CD4-positive, CD25-positive, alpha-beta regulatory T cell (primary cell): Measurements from ENCODE around the gene UBLCP1. TPM values are rescaled to one million over a fixed set of nuclear protein-coding genes. Genes with fewer than 3 reads are reported as not detected.

Source experiments
- ATAC-seq, 2 donors: fragments of 150-1000 bp; cut with Tn5 transposase; one replicate each; pipeline ENCODE4 v1.10.0; 2021; ENCODE audit warnings: low read depth in 2 of 2, moderate number of reproducible peaks in 2 of 2, moderate library complexity in 1 of 2
- DNase-seq, 3 donors: peaks; one replicate each; pipeline versions ENCODE4 v3.0.0 to v3.0.0-alpha.2; 2012 to 2022; ENCODE audit warnings: mixed read lengths in 1 of 3
- H3K27ac ChIP-seq: one replicate; pipeline ENCODE4 v1.7.0; 2013; ENCODE audit warnings: mild to moderate bottlenecking, low read length; ENCODE audit not compliant: insufficient read depth, poor library complexity, severe bottlenecking
- H3K27me3 ChIP-seq: one replicate; pipeline ENCODE4 v1.7.0; 2013; ENCODE audit warnings: low read length; ENCODE audit not compliant: control insufficient read depth, insufficient read depth
- H3K36me3 ChIP-seq: one replicate; pipeline ENCODE4 v1.7.0; 2013; ENCODE audit warnings: mild to moderate bottlenecking, low read length, moderate library complexity; ENCODE audit not compliant: control insufficient read depth, insufficient read depth
- H3K4me1 ChIP-seq: 2 replicates; pipeline ENCODE4 v1.7.0; 2013; ENCODE audit warnings: mild to moderate bottlenecking, low read length; ENCODE audit not compliant: insufficient read depth, control insufficient read depth, poor library complexity, severe bottlenecking
- H3K4me3 ChIP-seq: one replicate; pipeline ENCODE4 v1.7.0; 2013; ENCODE audit warnings: low read depth, mild to moderate bottlenecking, low read length, moderate library complexity
- H3K9me3 ChIP-seq, 2 experiments: 1 replicate in 1 of 2; 2 replicates in 1 of 2; pipeline ENCODE4 v1.7.0; 2013; ENCODE audit warnings: low read length in 2 of 2, mild to moderate bottlenecking in 1 of 2, moderate library complexity in 1 of 2; ENCODE audit not compliant: control insufficient read depth in 2 of 2
- H3K27ac Mint-ChIP-seq, 3 donors: one replicate each; pipeline ENCODE4 v1.8.0; 2020 to 2022; ENCODE audit warnings: mild to moderate bottlenecking in 3 of 3, mixed read lengths in 3 of 3, moderate library complexity in 2 of 3
- H3K27me3 Mint-ChIP-seq: one replicate; pipeline ENCODE4 v1.8.0; 2022; ENCODE audit warnings: mild to moderate bottlenecking, mixed read lengths
- H3K36me3 Mint-ChIP-seq: one replicate; pipeline ENCODE4 v1.8.0; 2020; ENCODE audit warnings: mixed read lengths
- H3K4me1 Mint-ChIP-seq, 4 donors: one replicate each; pipeline ENCODE4 v1.8.0; 2020 to 2022; ENCODE audit warnings: mixed read lengths in 4 of 4, mild to moderate bottlenecking in 1 of 4
- H3K4me3 Mint-ChIP-seq, 4 donors: one replicate each; pipeline ENCODE4 v1.8.0; 2020 to 2022; ENCODE audit warnings: mild to moderate bottlenecking in 4 of 4, mixed read lengths in 4 of 4, moderate library complexity in 3 of 4
- H3K9me3 Mint-ChIP-seq, 7 donors: one replicate each; pipeline ENCODE4 v1.8.0; 2020 to 2022; ENCODE audit warnings: mixed read lengths in 7 of 7, mild to moderate bottlenecking in 3 of 7, moderate library complexity in 2 of 7
- polyA plus RNA-seq, 4 donors: library from polyadenylated mRNA; unstranded; fragments of 300-500 nt; fragmentation: Illumina TruSeq; gene quantifications; one replicate each; pipeline ENCODE4 v1.2.3, GENCODE V29; 2021
- total RNA-seq: library from RNA; stranded (reverse); gene quantifications from one replicate; pipeline ENCODE4 v1.2.3, GENCODE V29; 2022

UBLCP1 gene, protein sequence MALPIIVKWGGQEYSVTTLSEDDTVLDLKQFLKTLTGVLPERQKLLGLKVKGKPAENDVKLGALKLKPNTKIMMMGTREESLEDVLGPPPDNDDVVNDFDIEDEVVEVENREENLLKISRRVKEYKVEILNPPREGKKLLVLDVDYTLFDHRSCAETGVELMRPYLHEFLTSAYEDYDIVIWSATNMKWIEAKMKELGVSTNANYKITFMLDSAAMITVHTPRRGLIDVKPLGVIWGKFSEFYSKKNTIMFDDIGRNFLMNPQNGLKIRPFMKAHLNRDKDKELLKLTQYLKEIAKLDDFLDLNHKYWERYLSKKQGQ
- 20.5 TPM for total RNA-seq
- 10 to 100 TPM; 52.8 to 66.1 (median 60.2) TPM for polyA plus RNA-seq

DNA sequence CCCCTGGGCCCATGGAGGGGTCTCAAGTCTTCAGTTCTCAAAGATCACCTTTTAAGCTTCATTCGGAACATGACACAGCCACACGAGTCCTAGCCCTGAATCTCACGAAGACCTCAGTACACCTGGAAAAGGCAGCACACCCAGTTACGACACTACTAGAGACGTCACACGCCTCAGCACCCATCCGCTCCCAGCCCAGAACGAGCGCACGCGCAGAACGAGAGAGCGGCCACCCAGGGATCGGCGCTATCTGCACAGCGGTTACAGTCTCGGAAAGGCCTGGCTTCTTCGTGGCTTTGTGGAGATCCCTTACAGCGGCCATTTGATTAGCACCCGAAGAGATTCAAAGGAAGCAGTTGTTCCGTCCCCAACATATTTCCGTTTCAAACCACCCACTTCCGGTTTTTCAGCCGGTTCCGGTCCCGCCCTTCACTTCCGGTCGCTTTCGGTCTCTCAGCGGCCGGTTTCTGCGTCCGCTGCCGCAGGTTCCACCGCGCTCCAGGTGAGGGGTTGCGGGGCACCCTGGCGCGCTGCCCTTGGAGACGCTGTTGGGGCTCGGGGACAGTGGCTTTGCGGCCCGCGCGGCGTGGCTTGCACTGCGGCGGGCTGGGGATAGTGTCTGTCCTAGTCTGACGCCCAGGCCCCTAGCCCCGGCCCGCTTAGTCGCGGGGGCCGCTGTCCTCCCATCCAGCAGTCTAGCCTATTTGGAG, at the start of gene UBLCP1:
TSS of gene UBLCP1 (plus strand) at position 432 of the 710 bp plus-strand sequence. CDS start 5,626 bp downstream, outside the sequence.
- H3K4me1 Mint-ChIP-seq, result peaks cover 24 to 56% (median 39%) of the 10 kb centered on the region in 4 donors

DNA sequence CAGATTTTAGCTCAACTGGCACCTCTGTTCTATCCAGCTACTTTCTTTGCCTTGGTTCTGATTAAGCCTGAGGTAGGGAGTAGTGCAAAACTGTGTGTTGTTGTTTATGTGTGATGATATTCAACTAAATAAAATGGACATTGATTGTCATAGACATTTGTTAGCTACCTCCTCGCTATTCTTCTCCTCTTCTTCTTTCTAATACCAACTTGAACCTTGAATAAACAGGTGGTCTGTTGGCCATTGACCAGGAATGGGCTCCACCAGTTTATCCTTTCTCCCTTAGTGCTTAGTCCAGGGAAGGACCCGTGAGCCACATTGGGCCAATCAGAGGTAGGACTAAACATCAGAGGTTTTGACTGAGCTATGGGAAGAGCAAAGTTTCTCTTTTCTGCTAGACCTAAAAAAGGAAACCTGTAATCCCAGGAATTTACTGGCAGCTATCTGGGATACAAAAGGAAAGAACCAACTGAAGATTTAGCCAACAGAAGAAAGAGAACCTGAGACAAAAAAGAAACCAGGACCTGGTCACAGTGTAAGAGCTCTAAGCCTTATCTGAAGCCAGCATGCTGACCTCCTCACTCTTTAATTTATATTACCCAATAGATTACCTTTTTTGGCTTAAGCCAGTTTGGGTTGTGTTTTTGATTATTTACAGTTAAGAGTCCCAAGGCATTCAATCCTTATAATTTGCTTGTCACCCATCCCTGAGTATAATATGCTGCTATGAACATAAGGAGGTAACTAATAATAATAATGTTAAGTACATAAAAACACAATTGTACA, 48.4 kb upstream of the UBLCP1 start:
- no peaks in the 10 kb centered on the region for H3K27me3 ChIP-seq
- ATAC-seq (no peak), DNase-seq (no peak)
- H3K4me1 ChIP-seq, result peaks cover 9% of the 10 kb centered on the region
- no peak overlapping the region for H3K4me3 ChIP-seq
- no peak overlapping the region for H3K27ac ChIP-seq
- Mint-ChIP-seq H3K27me3 (peaks cover 4% of the 10 kb centered on the region), H3K27ac (no peak overlapping the region), H3K9me3 (no peaks in the 10 kb centered on the region), H3K4me1 (peaks cover 0 to 14% (median 9%) of the 10 kb centered on the region in 4 donors), H3K36me3 (no peaks in the 10 kb centered on the region), H3K4me3 (no peak overlapping the region)
- no peaks in the 10 kb centered on the region for H3K36me3 ChIP-seq
- no peaks in the 10 kb centered on the region for H3K9me3 ChIP-seq

More for the DNA sequence above, at the start of gene UBLCP1:
- peak; percentile 72 to 92 (median 84) for DNase-seq
- Histone ChIP-seq H3K4me1 (peaks cover 24% of the 10 kb centered on the region), H3K9me3 (peaks cover 0 to 8% of the 10 kb centered on the region in 2 experiments), H3K27me3 (no peaks in the 10 kb centered on the region), H3K27ac (peak within 1 kb of the TSS; percentile 92), H3K4me3 (peak within 1 kb of the TSS; percentile 93), H3K36me3 (peaks cover 13% of the 10 kb centered on the region)
- peak; percentile 82 to 83 for ATAC-seq
- H3K36me3 Mint-ChIP-seq, result peaks cover 27% of the 10 kb centered on the region
- H3K27ac Mint-ChIP-seq, result peak within 1 kb of the TSS; percentile 99 to 100 (median 100)
- H3K4me3 Mint-ChIP-seq, result peak within 1 kb of the TSS; percentile 88 to 99 (median 97)
- H3K27me3 Mint-ChIP-seq, result peaks cover 14% of the 10 kb centered on the region
- H3K9me3 Mint-ChIP-seq, result peaks cover 0 to 6% (median 4%) of the 10 kb centered on the region in 7 donors

DNA sequence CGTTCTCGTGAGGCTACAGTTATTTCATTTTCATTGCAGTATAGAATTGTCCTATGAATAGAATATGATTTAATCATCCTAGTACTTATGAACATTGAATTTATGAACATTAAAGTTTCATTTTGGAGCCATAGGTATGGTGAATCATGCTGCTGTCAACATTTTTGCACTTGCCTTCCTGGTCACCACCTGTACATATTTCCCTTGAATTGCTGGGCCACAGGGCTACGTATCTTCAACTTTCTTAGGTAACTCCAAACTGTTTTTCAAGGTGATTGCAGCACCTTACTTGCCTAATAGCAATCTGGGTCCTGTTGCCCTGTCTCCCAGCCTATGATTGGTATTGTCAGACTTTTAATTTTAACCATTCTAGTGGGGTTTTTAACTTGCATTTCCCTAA, 47.2 kb upstream of the UBLCP1 start:
- Histone ChIP-seq H3K27me3 (no peaks in the 10 kb centered on the region), H3K4me1 (no peaks in the 10 kb centered on the region), H3K9me3 (no peaks in the 10 kb centered on the region), H3K27ac (no peak overlapping the region), H3K4me3 (no peak overlapping the region), H3K36me3 (no peaks in the 10 kb centered on the region)
- no peak overlapping the region for H3K27ac Mint-ChIP-seq
- ATAC-seq (no peak), DNase-seq (no peak)
- H3K27me3 Mint-ChIP-seq, result peaks cover 4% of the 10 kb centered on the region
- peaks cover 0 to 3% (median 0%) of the 10 kb centered on the region in 4 donors for H3K4me1 Mint-ChIP-seq
- no peak overlapping the region for H3K4me3 Mint-ChIP-seq
- H3K9me3 Mint-ChIP-seq, result no peaks in the 10 kb centered on the region
- H3K36me3 Mint-ChIP-seq, result no peaks in the 10 kb centered on the region

DNA sequence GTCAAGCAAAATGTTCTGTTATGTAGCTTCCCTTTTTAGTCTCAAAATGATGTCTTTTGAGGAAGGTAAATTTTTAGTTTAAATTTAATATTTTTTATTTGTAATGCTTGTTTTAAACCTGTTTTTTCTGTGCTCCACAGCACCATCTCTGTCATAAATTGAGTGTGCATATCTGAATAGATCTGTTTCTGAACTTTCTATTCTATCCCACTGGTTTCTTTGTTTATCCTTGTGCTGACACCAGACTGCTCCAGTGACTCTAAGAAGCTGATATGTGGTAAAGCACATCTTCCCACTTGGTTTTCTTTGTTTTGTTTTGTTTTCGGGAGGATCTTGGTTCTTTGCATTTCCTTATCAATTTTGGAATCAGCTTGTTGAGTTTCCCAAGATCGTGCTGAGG, 46.6 kb upstream of the UBLCP1 start:
- Histone ChIP-seq H3K4me1 (no peaks in the 10 kb centered on the region), H3K27me3 (no peaks in the 10 kb centered on the region), H3K27ac (no peak overlapping the region), H3K9me3 (no peaks in the 10 kb centered on the region), H3K4me3 (no peak overlapping the region), H3K36me3 (no peaks in the 10 kb centered on the region)
- no peak overlapping the region for H3K4me3 Mint-ChIP-seq
- DNase-seq, result no peak
- no peaks in the 10 kb centered on the region for H3K36me3 Mint-ChIP-seq
- H3K4me1 Mint-ChIP-seq, result peaks cover 0 to 3% (median 0%) of the 10 kb centered on the region in 4 donors
- ATAC-seq, result no peak
- H3K9me3 Mint-ChIP-seq, result no peaks in the 10 kb centered on the region
- H3K27ac Mint-ChIP-seq, result no peak overlapping the region
- H3K27me3 Mint-ChIP-seq, result peaks cover 4% of the 10 kb centered on the region

DNA sequence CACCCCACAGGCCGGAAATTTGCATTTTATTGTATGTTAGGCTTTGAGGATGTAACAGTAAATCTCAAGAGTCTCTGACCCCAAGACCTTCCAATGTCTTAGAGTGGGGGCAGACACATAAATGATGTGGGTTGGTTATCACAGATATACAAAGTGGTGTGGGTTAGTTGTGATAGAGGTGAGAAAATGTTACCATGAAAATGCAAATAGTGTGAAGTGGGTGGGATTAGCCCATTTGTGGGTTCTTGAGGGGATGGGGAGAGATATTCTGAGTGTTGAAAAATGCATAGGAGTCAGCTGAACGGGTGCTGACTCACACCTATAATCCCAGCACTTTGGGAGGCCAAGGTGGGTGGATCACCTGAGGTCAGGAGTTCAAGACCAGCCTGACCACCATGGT, 45.9 kb upstream of the UBLCP1 start:
- Mint-ChIP-seq H3K4me3 (no peak overlapping the region), H3K27ac (no peak overlapping the region), H3K4me1 (no peaks in the 10 kb centered on the region), H3K36me3 (no peaks in the 10 kb centered on the region), H3K27me3 (peaks cover 4% of the 10 kb centered on the region), H3K9me3 (no peaks in the 10 kb centered on the region)
- ATAC-seq (no peak), DNase-seq (no peak)
- no peaks in the 10 kb centered on the region for H3K36me3 ChIP-seq
- H3K4me1 ChIP-seq, result no peaks in the 10 kb centered on the region
- no peaks in the 10 kb centered on the region for H3K9me3 ChIP-seq
- H3K27ac ChIP-seq, result no peak overlapping the region
- no peaks in the 10 kb centered on the region for H3K27me3 ChIP-seq
- H3K4me3 ChIP-seq, result no peak overlapping the region

DNA sequence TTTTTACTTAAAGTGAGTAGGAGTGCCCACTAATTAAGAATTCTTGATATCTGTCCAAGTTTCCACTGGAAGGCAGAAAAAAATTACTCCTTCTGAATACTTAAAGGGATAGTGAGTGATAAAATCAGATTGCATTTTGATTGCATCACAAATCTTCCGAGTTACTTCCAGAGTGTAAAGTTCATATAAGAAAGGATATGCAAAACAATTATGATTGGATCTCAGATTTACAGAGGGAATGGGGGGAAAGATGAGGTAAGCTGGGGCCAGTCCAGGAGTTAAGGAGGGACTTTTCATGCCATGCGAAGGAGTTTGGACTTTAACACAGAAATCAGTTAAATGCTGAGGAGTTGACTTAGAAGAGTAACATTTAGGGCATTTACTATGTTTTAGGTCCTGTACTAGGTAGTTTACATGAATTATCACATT, 44.5 kb upstream of the UBLCP1 start:
- H3K4me3 ChIP-seq, result no peak overlapping the region
- ATAC-seq (no peak), DNase-seq (no peak)
- H3K27ac ChIP-seq, result no peak overlapping the region
- no peaks in the 10 kb centered on the region for H3K27me3 ChIP-seq
- H3K4me1 ChIP-seq, result no peaks in the 10 kb centered on the region
- Mint-ChIP-seq H3K36me3 (no peaks in the 10 kb centered on the region), H3K4me3 (no peak overlapping the region), H3K27me3 (no peaks in the 10 kb centered on the region), H3K27ac (no peak overlapping the region), H3K9me3 (no peaks in the 10 kb centered on the region), H3K4me1 (no peaks in the 10 kb centered on the region)
- no peaks in the 10 kb centered on the region for H3K36me3 ChIP-seq
- no peaks in the 10 kb centered on the region for H3K9me3 ChIP-seq

DNA sequence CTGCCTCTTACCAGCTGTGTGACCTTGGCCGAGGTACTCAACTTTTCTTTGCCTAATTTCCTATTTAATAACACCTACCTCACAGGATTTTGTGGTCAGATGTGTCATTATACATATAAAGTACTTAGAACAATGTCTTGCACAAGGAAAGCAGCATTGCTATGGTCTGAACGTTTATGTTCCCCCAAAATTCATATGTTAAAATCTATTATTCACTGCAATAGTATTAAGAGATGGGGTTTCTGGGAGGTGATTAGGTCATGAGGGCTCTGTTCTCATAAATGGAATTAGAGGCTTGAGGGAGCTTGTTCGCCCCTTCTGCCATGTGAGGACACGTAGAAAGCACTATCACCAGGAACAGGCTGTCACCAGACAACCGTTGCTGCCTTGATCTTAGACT, 42.9 kb upstream of the UBLCP1 start:
- Histone ChIP-seq H3K27me3 (no peaks in the 10 kb centered on the region), H3K4me3 (no peak overlapping the region), H3K36me3 (no peaks in the 10 kb centered on the region), H3K9me3 (no peaks in the 10 kb centered on the region), H3K4me1 (no peaks in the 10 kb centered on the region), H3K27ac (no peak overlapping the region)
- no peak overlapping the region for H3K27ac Mint-ChIP-seq
- ATAC-seq, result no peak
- H3K9me3 Mint-ChIP-seq, result peaks cover 0 to 1% (median 0%) of the 10 kb centered on the region in 7 donors
- H3K27me3 Mint-ChIP-seq, result no peaks in the 10 kb centered on the region
- H3K36me3 Mint-ChIP-seq, result no peaks in the 10 kb centered on the region
- H3K4me1 Mint-ChIP-seq, result no peaks in the 10 kb centered on the region
- DNase-seq, result no peak
- no peak overlapping the region for H3K4me3 Mint-ChIP-seq
